HG03520 (cell line): ENCODE measurements around the gene TSG101.

ENCODE experiments used
- ATAC-seq: cut with Tn5 transposase; IDR thresholded peaks from one replicate; pipeline ENCODE4 v1.9.1; 2021; ENCODE audit warnings: mild to moderate bottlenecking, moderate library complexity; ENCODE audit not compliant: unreplicated experiment

The TSG101 gene

GRCh38 chr11:18495271-18495670 is 31.5 kb downstream of the TSG101 start:
- ATAC-seq, result no peak

DNA sequence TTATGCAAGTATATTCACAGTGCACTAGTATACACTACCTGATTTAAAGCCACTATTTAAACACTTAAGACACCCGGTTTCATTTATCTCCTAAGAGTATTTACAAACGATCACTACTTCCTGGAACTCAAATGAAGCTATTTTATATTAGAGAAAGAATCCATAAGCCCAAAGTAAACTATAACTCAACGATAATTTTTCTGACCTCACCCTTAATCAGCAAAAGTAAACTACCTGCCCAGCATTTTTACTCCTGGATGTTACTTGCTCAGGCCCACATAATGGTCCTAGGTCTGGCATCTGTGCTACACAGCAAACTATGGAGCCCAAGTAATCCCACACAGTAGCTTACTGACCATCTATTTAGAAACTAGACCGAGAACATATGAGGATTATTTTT is 33.4 kb downstream of the TSG101 start:
- no peak for ATAC-seq

- ATAC-seq, result no peak
These were observed 33.9 kb downstream of the TSG101 start for GRCh38 chr11:18492888-18493287.

GRCh38 chr11:18491924-18492323 is 34.8 kb downstream of the TSG101 start:
- no peak for ATAC-seq

DNA sequence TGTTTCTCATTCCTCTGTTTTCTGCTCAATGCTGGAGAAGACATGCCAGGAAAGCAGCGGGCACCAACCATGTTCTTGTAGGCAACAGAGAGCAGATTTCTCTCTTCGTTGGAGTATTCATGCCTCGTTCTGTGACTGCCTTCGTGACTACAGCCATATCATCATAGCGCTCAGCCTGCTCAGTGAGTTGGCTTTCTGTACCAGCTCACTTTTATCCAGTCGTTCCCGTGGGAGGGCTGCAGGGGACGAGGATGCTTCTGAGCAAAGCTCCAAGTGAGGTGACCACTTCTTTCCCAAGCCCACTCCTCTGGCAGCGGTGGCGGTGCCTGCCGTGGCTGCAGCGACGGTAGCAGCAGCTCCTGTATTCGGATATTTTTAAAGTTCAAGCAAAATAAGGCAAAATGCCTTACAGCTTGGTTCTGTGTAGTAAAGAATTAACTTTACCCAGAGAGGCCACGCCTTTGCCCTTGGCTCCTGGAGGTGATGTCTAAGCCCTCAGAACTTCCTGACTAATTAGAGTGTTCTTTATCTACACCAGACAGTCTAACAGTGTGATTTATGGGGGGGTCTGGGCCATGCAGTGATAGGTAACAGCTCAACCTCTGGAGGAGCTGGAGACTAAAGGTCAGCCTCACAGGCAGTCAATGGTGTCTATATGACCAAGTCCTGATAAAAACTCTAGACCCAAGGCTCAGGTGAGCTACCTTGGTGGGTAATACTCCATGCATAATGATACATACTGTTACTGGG is 35.8 kb downstream of the TSG101 start:
- ATAC-seq, result no peak

DNA sequence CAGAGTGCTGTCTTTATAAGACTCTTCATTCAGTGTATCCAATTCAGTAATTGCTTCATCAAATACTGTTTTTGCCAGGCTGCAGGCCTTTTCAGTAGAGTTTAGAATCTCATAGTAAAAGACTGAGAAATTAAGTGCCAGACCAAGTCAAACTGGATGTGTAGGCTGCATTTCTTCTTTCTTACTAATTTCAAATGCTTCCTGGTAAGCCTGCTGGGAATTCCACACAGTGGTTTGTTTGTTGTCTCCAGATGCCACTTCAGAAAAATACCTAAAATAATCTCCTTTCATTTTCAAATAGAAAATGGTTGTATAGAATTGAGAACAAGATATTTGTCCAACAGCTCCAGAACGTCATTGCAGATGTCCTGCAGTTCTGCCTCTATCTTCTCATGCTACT is 36.4 kb downstream of the TSG101 start:
- ATAC-seq, result no peak

- no peak for ATAC-seq
These were observed 40.7 kb downstream of the TSG101 start for GRCh38 chr11:18485913-18486528.

GRCh38 chr11:18479063-18479462 is 47.7 kb downstream of the TSG101 start:
- no peak for ATAC-seq

- ATAC-seq, result no peak
These were observed 54.2 kb downstream of the TSG101 start for GRCh38 chr11:18472587-18472986.

- ATAC-seq, result no peak
These were observed 54.7 kb downstream of the TSG101 start for GRCh38 chr11:18471995-18472394.

GRCh38 chr11:18468961-18469360 is 57.8 kb downstream of the TSG101 start:
- ATAC-seq, result no peak

- ATAC-seq, result no peak
These were observed 58.7 kb downstream of the TSG101 start for GRCh38 chr11:18468059-18468458.

GRCh38 chr11:18466402-18466801 is 60.3 kb downstream of the TSG101 start:
- ATAC-seq, result no peak

DNA sequence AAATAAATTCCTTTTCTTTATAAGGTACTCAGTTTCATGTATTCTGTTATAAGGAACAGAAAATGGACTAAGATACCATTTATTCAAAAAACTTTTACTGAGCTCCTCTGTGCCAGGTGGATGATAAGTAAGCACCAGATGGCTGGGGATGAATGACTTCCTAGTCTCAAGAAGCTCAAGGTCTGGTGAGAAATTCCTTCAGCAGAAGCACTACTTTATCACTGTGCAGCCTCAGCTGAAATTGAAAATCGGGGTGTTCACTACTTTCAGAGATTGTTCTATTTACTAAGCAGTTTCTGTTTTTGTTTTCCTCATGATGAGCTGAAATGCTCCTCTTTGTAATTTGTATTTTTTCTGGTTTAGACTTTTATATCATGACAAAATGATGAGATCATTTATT is 63.3 kb downstream of the TSG101 start:
- no peak for ATAC-seq

DNA sequence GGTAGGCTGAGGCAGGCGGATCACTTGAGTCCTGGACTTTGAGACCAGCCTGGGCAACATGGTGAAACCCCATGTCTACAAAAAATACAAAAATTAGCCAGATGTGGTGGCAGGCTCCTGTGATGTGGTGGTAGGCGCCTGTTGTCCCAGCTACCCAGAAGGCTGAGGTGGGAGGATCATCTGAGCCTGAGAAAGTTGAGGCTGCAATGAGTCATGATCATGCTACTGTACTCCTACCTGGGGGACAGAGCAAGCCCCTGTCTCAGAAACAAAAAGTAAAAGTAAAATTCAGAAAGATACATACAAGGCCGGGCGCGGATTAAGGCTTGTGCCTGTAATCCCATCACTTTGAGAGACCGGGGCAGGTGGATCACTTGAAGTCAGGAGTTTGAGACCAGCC is 64.8 kb downstream of the TSG101 start:
- ATAC-seq, result no peak

GRCh38 chr11:18459634-18460033 is 67.1 kb downstream of the TSG101 start:
- no peak for ATAC-seq

- no peak for ATAC-seq
These were observed 69.3 kb downstream of the TSG101 start for GRCh38 chr11:18457450-18457849.

- no peak for ATAC-seq
These were observed 70.9 kb downstream of the TSG101 start, which contains the start of gene LDHAL6A for GRCh38 chr11:18455686-18456372. Gene LDHAL6A, plus strand, starts transcription at chr11:18455856. Its CDS starts 825 bp downstream, at chr11:18456681.

GRCh38 chr11:18452927-18453326 is 73.8 kb downstream of the TSG101 start:
- ATAC-seq, result no peak

- ATAC-seq, result no peak
These were observed 77.5 kb downstream of the TSG101 start for GRCh38 chr11:18449251-18449650.

DNA sequence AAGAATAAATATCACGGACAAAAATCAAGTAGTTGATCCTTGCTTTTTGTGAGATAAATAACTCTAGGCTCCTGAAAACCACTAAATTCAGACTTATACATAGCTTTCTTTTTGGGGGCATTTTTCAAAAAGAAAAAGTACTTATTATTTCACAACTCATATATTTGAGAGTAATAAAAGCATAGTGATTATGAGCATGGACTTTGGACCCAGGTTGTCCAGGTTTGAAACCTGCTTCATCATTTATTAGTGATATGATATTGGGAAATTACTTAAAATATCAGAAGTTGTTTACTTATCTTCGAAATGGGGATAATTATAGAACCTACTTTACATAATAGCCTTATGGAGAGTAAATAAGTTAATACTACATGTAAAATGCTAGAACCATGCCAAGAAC is 88.1 kb downstream of the TSG101 start:
- no peak for ATAC-seq
